Ovary (tissue), 9 donors: ENCODE data around the gene PREB. TPM values are rescaled to one million over a fixed set of nuclear protein-coding genes. Genes with fewer than 3 reads are reported as not detected.

Source experiments
- DNase-seq, 5 donors: peaks; one replicate each; pipeline ENCODE4 v3.0.0-alpha.2; 2019 to 2020
- H3K27ac ChIP-seq, 2 donors: fragments of 200-600 bp; one replicate each; pipeline versions ENCODE4 v1.5.1 to v1.8.0; 2019 to 2022
- H3K27me3 ChIP-seq: fragments of 200-600 bp; one replicate; pipeline ENCODE4 v1.8.0; 2022
- H3K36me3 ChIP-seq: fragments of 200-600 bp; sonication (generic); one replicate; pipeline ENCODE4 v1.5.1; 2019
- H3K4me1 ChIP-seq: one replicate; pipeline ENCODE4 v1.8.1; 2013; ENCODE audit warnings: mild to moderate bottlenecking, moderate library complexity; ENCODE audit not compliant: insufficient read depth
- H3K4me3 ChIP-seq: fragments of 200-600 bp; sonication (generic); one replicate; pipeline ENCODE4 v1.5.1; 2017
- H3K9me3 ChIP-seq, 2 donors: fragments of 200-600 bp in 1 of 2; sonication (generic) in 1 of 2; one replicate each; pipeline versions ENCODE4 v1.5.1 to v1.8.1; 2013 to 2019; ENCODE audit warnings: mild to moderate bottlenecking in 1 of 2, moderate library complexity in 1 of 2
- CTCF ChIP-seq, 3 donors: fragments of 450-650 bp in 2 of 3; fragments of 200-600 bp in 1 of 3; IDR thresholded peaks; one replicate each; pipeline versions ENCODE4 v1.5.1 to v1.8.0; 2016 to 2022; ENCODE audit warnings: antibody characterized with exemption in 3 of 3, mild to moderate bottlenecking in 1 of 3
- EP300 ChIP-seq: sonication (generic); formaldehyde crosslinking; IDR thresholded peaks from one replicate; pipeline ENCODE4 v1.6.1; 2017; ENCODE audit warnings: antibody characterized with exemption
- POLR2A ChIP-seq: fragments of 450-650 bp; IDR thresholded peaks from one replicate; pipeline ENCODE4 v1.6.1; 2017; ENCODE audit warnings: antibody characterized with exemption, mild to moderate bottlenecking, moderate library complexity
- WGBS, 3 donors: extraction: QIAGEN DNeasy Blood & Tissue Kit in 1 of 3; methylation state at CpG; one replicate each; pipeline versions ENCODE4 v1.1.5 to v1.1.7; 2013 to 2017; 5-methylcytosine and 5-hydroxymethylcytosine counted together
- intact Hi-C, 4 donors: fragments of 100-400 bp; cut with DNase I; formaldehyde crosslinking; loops; one replicate each; pipeline versions ENCODE4 v1.11.0 to v1.15.1; 2022 to 2023
- polyA plus RNA-seq, 2 donors: library from polyadenylated mRNA; stranded (reverse); fragments of 200-250 nt in 1 of 2; fragments of 350-450 nt in 1 of 2; fragmentation: Illumina TruSeq in 1 of 2; extraction: RNeasy Lipid Tissue Mini Kit (QIAGEN cat#74804) in 1 of 2; gene quantifications; one replicate each; pipeline ENCODE4 v1.2.3, GENCODE V29; 2013 to 2014
- total RNA-seq, 7 donors: library from RNA; depleted of rRNA in 2 of 7; stranded (reverse); fragments of >200 nt in 2 of 7; fragmentation: NEBNext Ultra II Directional in 3 of 7; extraction: Animal tissue kit (Norgen Biotek cat#: 25700) in 3 of 7; gene quantifications; one replicate each; pipeline versions ENCODE4 v1.1.0 to v1.2.4, GENCODE V29; 2016 to 2023
- donor health status: DM: no; HTN: no; CAD: no; lungs with moderate emphysema.
- donor health status: DM: no; HTN: no; CAD: no.
- donor health status: Bipolar disorder and iron deficiency.
- donor health status: DM: yes; HTN: yes; CAD: no.
- donor health status: DM: no; HTN: no; CAD: no.
- donor health status: DM: yes; HTN: yes; CAD: no.

Gene PREB
- total and polyA plus RNA-seq, 9 donors: 42.7 to 113 (median 67.2) TPM

GRCh38 chr2:27150639-27151230 is 16.3 kb upstream of the PREB start:
- Histone ChIP-seq H3K27ac (peak overlapping the region; percentile 15 to 78), H3K4me1 (peaks cover 42% of the 10 kb centered on the region), H3K9me3 (no peaks in the 10 kb centered on the region), H3K4me3 (peak overlapping the region; percentile 36), H3K36me3 (no peaks in the 10 kb centered on the region), H3K27me3 (no peaks in the 10 kb centered on the region)
- intact Hi-C loops: no loop called here
- peak in 2 of 5 donors; percentile 27 to 46 for DNase-seq
- no peak for TF ChIP-seq CTCF (IDR thresholded peaks at IDR 0.05)
- TF ChIP-seq POLR2A: no peak
- TF ChIP-seq EP300: no peak
- WGBS, 3 donors: 34 to 38% (median 37%) methylated on average over 8 of the region's 8 CpGs

GRCh38 chr2:27149570-27150405 is 15.4 kb upstream of the PREB start:
- TF ChIP-seq CTCF (IDR thresholded peaks at IDR 0.05) (no peak), POLR2A (no peak), EP300 (no peak)
- Histone ChIP-seq H3K36me3 (no peaks in the 10 kb centered on the region), H3K4me1 (peaks cover 35% of the 10 kb centered on the region), H3K27me3 (no peaks in the 10 kb centered on the region), H3K9me3 (no peaks in the 10 kb centered on the region), H3K27ac (peak overlapping the region; percentile 15 to 78), H3K4me3 (peak overlapping the region; percentile 36)
- DNase-seq: peak in 2 of 5 donors; percentile 48 to 69
- 34 to 43% (median 37%) methylated on average over 26 to 29 of the region's 29 CpGs for WGBS, 3 donors
- intact Hi-C loops: no loop called here

DNA sequence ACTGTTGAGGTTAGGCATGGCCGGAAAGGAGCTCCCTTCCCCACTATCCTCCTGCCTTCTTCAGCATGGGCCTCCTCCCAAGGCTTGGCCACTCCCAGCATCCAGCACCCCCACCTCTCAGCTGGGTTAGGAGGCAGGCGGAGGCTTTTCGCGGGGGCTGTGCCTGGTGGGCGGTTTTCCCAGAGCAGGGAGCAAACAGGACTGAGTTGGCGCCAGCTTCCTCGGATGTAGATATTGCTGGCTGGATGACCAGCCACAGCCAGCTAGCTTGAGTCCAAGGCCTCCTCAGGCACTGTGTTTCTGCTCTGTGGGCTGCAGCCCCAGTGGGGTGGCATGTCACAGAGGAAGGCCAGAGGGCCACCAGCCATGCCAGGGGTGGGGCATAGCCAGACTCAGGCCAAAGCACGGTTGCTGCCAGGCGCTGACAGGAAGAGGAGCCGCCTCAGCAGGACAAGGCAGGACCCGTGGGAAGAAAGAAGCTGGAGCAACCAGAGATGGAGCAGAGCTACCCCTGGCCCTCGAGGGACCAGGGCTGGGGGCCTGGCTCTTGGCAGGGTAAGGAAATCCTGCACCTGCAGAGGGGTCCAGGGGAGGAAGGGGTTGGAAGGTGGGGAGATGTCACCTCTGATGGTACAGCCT is 14.5 kb upstream of the PREB start, which contains the start of gene TCF23:
TSS of gene TCF23 (plus strand) at position 204 of the 639 bp plus-strand sequence. CDS start at position 334, 130 bp downstream.
- 2 to 13% (median 6%) methylated on average over 11 to 12 of the region's 12 CpGs for WGBS, 3 donors
- Histone ChIP-seq H3K4me3 (peak within 1 kb of the TSS; percentile 36), H3K9me3 (no peaks in the 10 kb centered on the region), H3K27ac (peak within 1 kb of the TSS; percentile 15 to 78), H3K4me1 (peaks cover 31% of the 10 kb centered on the region), H3K36me3 (no peaks in the 10 kb centered on the region), H3K27me3 (no peaks in the 10 kb centered on the region)
- peak; percentile 93 to 96 (median 94) for DNase-seq
- intact Hi-C loops: no loop called here
- peak; percentile 34 for TF ChIP-seq POLR2A
- TF ChIP-seq EP300: no peak

GRCh38 chr2:27147935-27148334 is 13.5 kb upstream of the PREB start:
- WGBS, 3 donors: 91 to 96% (median 95%) methylated on average over 8 of the region's 8 CpGs
- TF ChIP-seq EP300 (no peak), POLR2A (no peak)
- Histone ChIP-seq H3K4me1 (peaks cover 30% of the 10 kb centered on the region), H3K36me3 (no peaks in the 10 kb centered on the region), H3K27me3 (no peaks in the 10 kb centered on the region), H3K4me3 (no peak overlapping the region), H3K9me3 (no peaks in the 10 kb centered on the region), H3K27ac (no peak overlapping the region)
- intact Hi-C loops: no loop called here
- DNase-seq: no peak

DNA sequence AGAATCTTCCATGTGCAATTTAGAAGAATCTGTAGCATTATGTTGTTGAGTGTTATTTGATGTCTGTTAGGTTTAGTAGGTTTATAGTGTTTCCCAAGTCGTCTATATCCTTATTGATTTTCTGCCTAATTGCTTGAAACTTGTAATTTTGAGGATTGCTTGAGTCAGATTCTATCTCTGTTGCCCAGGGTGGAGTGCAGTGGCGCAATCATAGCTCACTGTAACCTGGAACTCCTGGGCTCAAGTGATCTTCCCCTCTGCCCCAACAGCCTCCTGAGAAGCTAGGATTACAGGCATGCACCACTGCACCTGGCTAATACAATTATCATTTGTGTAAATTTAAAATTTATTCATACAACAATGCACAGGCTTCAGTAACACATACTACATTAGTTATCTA is 11.2 kb upstream of the PREB start:
- Histone ChIP-seq H3K4me1 (peaks cover 24% of the 10 kb centered on the region), H3K27me3 (no peaks in the 10 kb centered on the region), H3K9me3 (no peaks in the 10 kb centered on the region), H3K27ac (no peak overlapping the region), H3K4me3 (no peak overlapping the region), H3K36me3 (no peaks in the 10 kb centered on the region)
- no peak for TF ChIP-seq EP300
- no peak for TF ChIP-seq POLR2A
- no peak for TF ChIP-seq CTCF (IDR thresholded peaks at IDR 0.05)
- no peak for DNase-seq
- WGBS, 3 donors: 84 to 89% (median 84%) methylated on average over 2 of the region's 2 CpGs
- intact Hi-C loops: no loop called here
